Neural progenitor cell (in vitro differentiated cells): ENCODE data around the gene ANKRD13D. TPM values are rescaled to one million over a fixed set of nuclear protein-coding genes. Genes with fewer than 3 reads are reported as not detected.

ENCODE experiments used
- DNase-seq: peaks from one replicate; pipeline ENCODE4 v3.0.0-alpha.2; 2016; ENCODE audit warnings: low spot score
- H2AFZ ChIP-seq: fragments of 200-600 bp; sonication (generic); replicated peaks from 2 replicates; pipeline ENCODE4 v1.6.1; 2016; ENCODE audit warnings: antibody characterized with exemption
- H3F3A ChIP-seq: fragments of 200-600 bp; sonication (generic); 2 replicates; pipeline ENCODE4 v1.6.1; 2016; ENCODE audit warnings: antibody characterized with exemption, low read depth
- H3K27ac ChIP-seq: fragments of 200-600 bp; sonication (generic); 2 replicates; pipeline ENCODE4 v1.5.1; 2016; ENCODE audit warnings: mild to moderate bottlenecking
- H3K27me3 ChIP-seq: fragments of 200-600 bp; sonication (generic); 2 replicates; pipeline ENCODE4 v1.6.1; 2016; ENCODE audit warnings: mild to moderate bottlenecking, moderate library complexity
- H3K36me3 ChIP-seq: fragments of 200-600 bp; sonication (generic); 2 replicates; pipeline ENCODE4 v1.5.1; 2016
- H3K4me1 ChIP-seq: fragments of 200-600 bp; sonication (generic); 2 replicates; pipeline ENCODE4 v1.6.1; 2016; ENCODE audit warnings: mixed run types
- H3K4me2 ChIP-seq: fragments of 200-600 bp; sonication (generic); 2 replicates; pipeline ENCODE4 v1.6.1; 2016
- H3K4me3 ChIP-seq: fragments of 200-600 bp; sonication (generic); 2 replicates; pipeline ENCODE4 v1.5.1; 2016
- H3K79me2 ChIP-seq: fragments of 200-600 bp; sonication (generic); 2 replicates; pipeline ENCODE4 v1.6.1; 2016; ENCODE audit warnings: low read depth
- H3K9ac ChIP-seq: fragments of 200-600 bp; sonication (generic); 2 replicates; pipeline ENCODE4 v1.6.1; 2016
- H3K9me3 ChIP-seq: fragments of 200-600 bp; sonication (generic); 2 replicates; pipeline ENCODE4 v1.5.1; 2016; ENCODE audit warnings: low read depth
- H4K20me1 ChIP-seq: fragments of 200-600 bp; sonication (generic); 2 replicates; pipeline ENCODE4 v1.6.1; 2016; ENCODE audit warnings: low read depth
- H3K27ac Mint-ChIP-seq: 3 replicates; pipeline ENCODE4 v1.8.0; 2021; ENCODE audit warnings: mixed read lengths
- H3K27me3 Mint-ChIP-seq: 2 replicates; pipeline ENCODE4 v1.8.0; 2022; ENCODE audit warnings: low read depth, mild to moderate bottlenecking, inconsistent platforms, moderate library complexity, mixed read lengths; ENCODE audit not compliant: insufficient read depth
- H3K36me3 Mint-ChIP-seq: 3 replicates; pipeline ENCODE4 v1.8.0; 2021; ENCODE audit warnings: mixed read lengths
- H3K4me1 Mint-ChIP-seq: 3 replicates; pipeline ENCODE4 v1.8.0; 2021; ENCODE audit warnings: mixed read lengths
- H3K4me3 Mint-ChIP-seq: 3 replicates; pipeline ENCODE4 v1.8.0; 2021; ENCODE audit warnings: mild to moderate bottlenecking, moderate library complexity, mixed read lengths
- H3K9me3 Mint-ChIP-seq: 3 replicates; pipeline ENCODE4 v1.8.0; 2020; ENCODE audit warnings: mixed read lengths
- EZH2 ChIP-seq: fragments of 200-600 bp; sonication (generic); IDR thresholded peaks from 2 replicates; pipeline ENCODE4 v1.6.1; 2017; ENCODE audit warnings: antibody characterized with exemption, mild to moderate bottlenecking, moderate library complexity
- EZH2phosphoT487 ChIP-seq: fragments of 200-600 bp; sonication (generic); IDR thresholded peaks from 2 replicates; pipeline ENCODE4 v1.6.1; 2017; ENCODE audit warnings: antibody characterized with exemption
- total RNA-seq: library from RNA; depleted of rRNA; stranded (reverse); fragments of >200 nt; gene quantifications from 2 replicates; pipeline ENCODE4 v1.2.3, GENCODE V29; 2015; ENCODE audit warnings: low replicate concordance
- TF ChIP-seq, protein P1 (sequence below): fragments of 200-600 bp; sonication (generic); IDR thresholded peaks from 2 replicates; pipeline ENCODE4 v1.5.1; 2017; ENCODE audit warnings: antibody characterized with exemption, mild to moderate bottlenecking

Gene ANKRD13D
- total RNA-seq, 1 donor from 2014 or later: 21.0 TPM

GRCh38 chr11:67309661-67310061 is 20.6 kb downstream of the ANKRD13D start:
- H3K36me3 Mint-ChIP-seq: no peaks in the 10 kb centered on the region
- no peak overlapping the region for H3K9ac ChIP-seq
- no peaks in the 10 kb centered on the region for H3K36me3 ChIP-seq

DNA sequence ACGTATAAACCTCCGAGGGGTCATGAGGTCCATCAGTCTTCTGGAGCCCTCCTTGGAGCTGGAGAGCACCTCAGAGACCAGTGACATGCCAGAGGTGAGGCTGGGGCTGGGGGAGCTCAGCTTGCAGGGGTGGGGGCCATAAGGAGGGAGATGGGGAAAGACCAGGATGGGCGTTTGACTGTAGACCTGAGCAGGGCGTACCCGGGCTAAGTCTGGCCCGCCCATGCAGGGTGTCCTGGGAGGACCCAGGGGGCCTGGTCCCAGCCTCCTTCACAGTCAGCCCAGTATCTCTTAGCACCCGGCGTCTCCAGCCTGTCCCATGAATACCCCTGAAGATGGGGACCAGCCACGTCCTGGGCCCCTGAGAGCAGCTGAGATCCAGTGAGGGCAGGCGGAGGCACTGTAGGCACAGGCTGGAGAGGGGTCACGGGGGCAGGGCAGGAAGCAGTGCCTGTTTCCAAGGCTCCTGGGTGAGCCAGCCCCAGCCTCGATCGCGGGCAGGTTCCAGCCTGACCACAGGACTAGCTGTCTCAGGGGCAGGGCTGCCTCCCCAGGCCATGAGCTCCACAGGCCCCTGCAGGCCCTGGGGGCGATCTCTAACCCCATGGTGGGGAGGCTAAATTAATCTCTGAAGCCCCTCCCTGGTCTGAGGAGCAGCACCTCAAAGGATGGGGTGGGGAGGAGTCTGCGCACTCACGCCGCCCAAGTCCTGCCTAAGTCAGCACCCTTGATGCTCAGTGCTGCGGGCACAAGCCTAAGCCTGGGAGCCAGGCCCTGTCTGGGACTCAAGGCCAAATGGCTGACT is 21.3 kb downstream of the ANKRD13D start:
- no peaks in the 10 kb centered on the region for H3K4me1 ChIP-seq
- no peaks in the 10 kb centered on the region for H3K9me3 ChIP-seq
- Mint-ChIP-seq H3K27me3 (peaks cover 10% of the 10 kb centered on the region), H3K36me3 (no peaks in the 10 kb centered on the region), H3K9me3 (no peaks in the 10 kb centered on the region), H3K4me1 (peaks cover 4% of the 10 kb centered on the region), H3K4me3 (no peak overlapping the region), H3K27ac (no peak overlapping the region)
- H4K20me1 ChIP-seq: no peaks in the 10 kb centered on the region
- TF ChIP-seq EZH2phosphoT487 (no peak), EZH2 (no peak)
- TF ChIP-seq, protein P1, sequence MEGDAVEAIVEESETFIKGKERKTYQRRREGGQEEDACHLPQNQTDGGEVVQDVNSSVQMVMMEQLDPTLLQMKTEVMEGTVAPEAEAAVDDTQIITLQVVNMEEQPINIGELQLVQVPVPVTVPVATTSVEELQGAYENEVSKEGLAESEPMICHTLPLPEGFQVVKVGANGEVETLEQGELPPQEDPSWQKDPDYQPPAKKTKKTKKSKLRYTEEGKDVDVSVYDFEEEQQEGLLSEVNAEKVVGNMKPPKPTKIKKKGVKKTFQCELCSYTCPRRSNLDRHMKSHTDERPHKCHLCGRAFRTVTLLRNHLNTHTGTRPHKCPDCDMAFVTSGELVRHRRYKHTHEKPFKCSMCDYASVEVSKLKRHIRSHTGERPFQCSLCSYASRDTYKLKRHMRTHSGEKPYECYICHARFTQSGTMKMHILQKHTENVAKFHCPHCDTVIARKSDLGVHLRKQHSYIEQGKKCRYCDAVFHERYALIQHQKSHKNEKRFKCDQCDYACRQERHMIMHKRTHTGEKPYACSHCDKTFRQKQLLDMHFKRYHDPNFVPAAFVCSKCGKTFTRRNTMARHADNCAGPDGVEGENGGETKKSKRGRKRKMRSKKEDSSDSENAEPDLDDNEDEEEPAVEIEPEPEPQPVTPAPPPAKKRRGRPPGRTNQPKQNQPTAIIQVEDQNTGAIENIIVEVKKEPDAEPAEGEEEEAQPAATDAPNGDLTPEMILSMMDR: no peak
- H3F3A ChIP-seq: no peaks in the 10 kb centered on the region
- H2AFZ ChIP-seq: no peak overlapping the region
- H3K4me2 ChIP-seq: no peak overlapping the region
- no peaks in the 10 kb centered on the region for H3K79me2 ChIP-seq
- no peaks in the 10 kb centered on the region for H3K27me3 ChIP-seq
- H3K27ac ChIP-seq: no peak overlapping the region
- DNase-seq: no peak
- no peak overlapping the region for H3K4me3 ChIP-seq
- H3K36me3 ChIP-seq: no peaks in the 10 kb centered on the region
- H3K9ac ChIP-seq: no peak overlapping the region

More at GRCh38 chr11:67309661-67310061, 20.6 kb downstream of the ANKRD13D start:
- TF ChIP-seq EZH2phosphoT487 (no peak), EZH2 (no peak)
- TF ChIP-seq, protein P1: no peak
- peaks cover 3% of the 10 kb centered on the region for H3K27me3 ChIP-seq
- H3K4me3 Mint-ChIP-seq: no peak overlapping the region
- peaks cover 10% of the 10 kb centered on the region for H3K27me3 Mint-ChIP-seq
- H3K9me3 Mint-ChIP-seq: no peaks in the 10 kb centered on the region
- H3K4me2 ChIP-seq: no peak overlapping the region
- H2AFZ ChIP-seq: no peak overlapping the region
- H3F3A ChIP-seq: peaks cover under 1% of the 10 kb centered on the region
- no peak overlapping the region for H3K4me3 ChIP-seq
- H4K20me1 ChIP-seq: no peaks in the 10 kb centered on the region
- no peak overlapping the region for H3K27ac ChIP-seq
- H3K9me3 ChIP-seq: no peaks in the 10 kb centered on the region
- H3K4me1 Mint-ChIP-seq: peaks cover 4% of the 10 kb centered on the region
- no peak overlapping the region for H3K27ac Mint-ChIP-seq
- no peaks in the 10 kb centered on the region for H3K4me1 ChIP-seq
- no peaks in the 10 kb centered on the region for H3K79me2 ChIP-seq
- DNase-seq: no peak

GRCh38 chr11:67311051-67311555 is 22.0 kb downstream of the ANKRD13D start:
- Histone ChIP-seq H3K9ac (no peak overlapping the region), H3K79me2 (no peaks in the 10 kb centered on the region), H2AFZ (no peak overlapping the region), H3K36me3 (no peaks in the 10 kb centered on the region), H3F3A (no peaks in the 10 kb centered on the region), H3K4me1 (no peaks in the 10 kb centered on the region), H4K20me1 (no peaks in the 10 kb centered on the region), H3K27ac (no peak overlapping the region), H3K27me3 (no peaks in the 10 kb centered on the region), H3K9me3 (no peaks in the 10 kb centered on the region), H3K4me3 (no peak overlapping the region), H3K4me2 (no peak overlapping the region)
- H3K4me3 Mint-ChIP-seq: no peak overlapping the region
- no peak overlapping the region for H3K27ac Mint-ChIP-seq
- peaks cover 7% of the 10 kb centered on the region for H3K4me1 Mint-ChIP-seq
- peaks cover 10% of the 10 kb centered on the region for H3K27me3 Mint-ChIP-seq
- no peak for TF ChIP-seq EZH2
- TF ChIP-seq, protein P1: no peak
- TF ChIP-seq EZH2phosphoT487: no peak
- DNase-seq: no peak
- H3K9me3 Mint-ChIP-seq: no peaks in the 10 kb centered on the region
- no peaks in the 10 kb centered on the region for H3K36me3 Mint-ChIP-seq
